Stromal cell of bone marrow (primary cell): ENCODE results near the gene TMEM107.
"Not testable (repeated sequence)": the region's sequence is repeated elsewhere in the genome, so short reads cannot be mapped to it uniquely, and the experiment has no call there.

Experiments
- DNase-seq: peaks from one replicate; pipeline ENCODE4 v3.0.0-alpha.2; 2012; ENCODE audit warnings: low read depth

The TMEM107 gene

DNA sequence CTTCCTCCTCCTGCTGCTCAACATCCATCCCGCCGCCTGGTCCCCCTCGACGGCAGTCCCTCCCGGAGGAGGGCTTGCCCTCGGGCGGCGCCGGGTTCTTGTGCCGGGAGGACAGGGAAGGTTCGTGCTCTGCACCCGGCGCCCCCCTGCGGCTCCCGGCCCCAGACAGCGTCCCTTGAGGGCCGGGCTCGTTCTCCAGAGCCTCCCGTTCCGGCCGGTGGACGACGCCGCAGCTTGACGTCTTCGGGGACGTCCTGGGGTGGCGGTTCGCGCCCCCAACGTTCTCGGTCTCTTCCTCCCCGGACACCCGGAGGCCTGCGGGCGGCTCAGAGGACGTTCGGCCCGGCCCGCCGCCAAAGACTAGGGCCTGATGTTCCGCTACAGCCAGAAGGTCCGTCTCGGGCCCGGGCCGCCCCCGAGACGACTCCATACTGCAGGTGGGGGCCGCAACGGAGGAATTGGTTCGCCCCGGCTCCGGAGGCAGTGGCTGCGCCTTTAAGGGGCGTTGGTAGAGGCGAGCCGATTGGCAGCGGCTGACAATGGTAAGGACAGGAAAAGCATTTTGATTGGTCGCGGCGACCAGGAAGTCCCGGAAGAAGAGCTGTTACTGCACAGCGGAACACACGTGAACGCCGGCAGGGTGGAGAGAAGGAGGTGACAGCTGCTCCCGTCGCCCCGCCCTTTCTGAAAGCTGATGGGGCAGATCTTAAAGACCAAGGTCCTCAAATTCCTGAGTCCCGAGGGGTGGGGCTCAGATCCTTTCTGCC, 13.7 kb upstream of the TMEM107 start, which contains the start of gene BORCS6:
TSS of gene BORCS6 (minus strand) at position 470 of the 767 bp plus-strand sequence. CDS start at position 430, 40 bp downstream.
- DNase-seq = peak; percentile 99

DNA sequence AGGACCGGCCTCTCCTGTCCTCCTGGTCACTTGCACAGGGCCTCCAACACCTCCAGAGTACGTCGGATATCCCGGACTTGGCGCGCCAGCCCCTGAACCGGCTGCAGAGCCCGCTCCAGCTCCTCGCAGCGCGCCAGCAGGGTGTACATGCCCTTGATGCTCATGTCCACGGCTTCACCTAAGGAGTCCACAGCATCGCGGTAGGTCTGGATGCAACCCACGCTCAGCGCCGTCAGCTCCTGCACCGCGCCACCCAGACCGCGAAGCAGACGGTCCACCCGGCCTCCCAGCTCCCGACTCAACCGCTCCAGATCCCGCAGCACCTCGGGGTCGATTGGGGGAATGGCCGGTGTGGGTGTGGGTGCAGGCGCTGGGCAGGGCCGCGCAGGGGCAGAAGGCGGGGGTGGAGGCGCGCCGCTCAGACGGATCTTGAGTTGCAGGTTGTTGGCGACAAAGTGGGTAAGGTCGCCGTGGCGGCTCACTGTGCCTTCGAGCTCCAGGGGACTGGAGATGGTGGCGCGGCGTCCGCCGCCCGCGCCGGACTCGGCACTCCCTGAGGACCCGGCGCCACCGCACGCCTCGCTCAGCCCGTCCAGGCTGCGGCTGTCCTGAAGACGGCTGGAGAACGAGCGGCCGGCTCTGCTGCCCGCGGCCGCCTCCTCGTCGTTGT, 13.0 kb upstream of the TMEM107 start:
- no peak for DNase-seq

DNA sequence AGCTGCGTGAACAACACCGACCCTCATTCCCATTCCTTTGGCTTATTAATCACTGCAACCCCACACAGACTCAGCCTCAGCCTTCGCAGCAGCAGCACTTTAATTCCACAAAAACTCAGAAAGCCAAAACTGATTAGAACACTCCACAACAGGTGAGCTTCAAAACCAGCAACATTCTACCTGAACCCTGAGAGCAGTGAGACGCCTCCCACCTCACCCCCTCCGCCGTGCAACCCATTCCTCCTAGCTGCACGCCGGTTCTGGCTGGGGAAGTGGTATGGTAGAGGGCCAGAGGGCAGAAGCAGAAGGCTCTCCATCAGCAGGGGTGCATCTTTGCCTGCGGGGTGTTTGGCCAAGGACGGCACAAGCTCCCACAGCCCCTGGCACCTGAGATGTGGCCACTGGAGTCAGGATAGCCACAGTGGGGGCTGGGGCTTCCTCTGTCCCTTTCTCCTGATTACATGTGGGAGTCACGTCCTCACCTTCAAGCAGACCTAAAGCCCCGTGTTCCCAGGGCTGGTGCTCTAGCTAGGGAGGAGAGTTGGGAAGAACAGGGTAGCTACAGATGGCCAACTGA, 12.2 kb upstream of the TMEM107 start:
- DNase-seq = no peak

DNA sequence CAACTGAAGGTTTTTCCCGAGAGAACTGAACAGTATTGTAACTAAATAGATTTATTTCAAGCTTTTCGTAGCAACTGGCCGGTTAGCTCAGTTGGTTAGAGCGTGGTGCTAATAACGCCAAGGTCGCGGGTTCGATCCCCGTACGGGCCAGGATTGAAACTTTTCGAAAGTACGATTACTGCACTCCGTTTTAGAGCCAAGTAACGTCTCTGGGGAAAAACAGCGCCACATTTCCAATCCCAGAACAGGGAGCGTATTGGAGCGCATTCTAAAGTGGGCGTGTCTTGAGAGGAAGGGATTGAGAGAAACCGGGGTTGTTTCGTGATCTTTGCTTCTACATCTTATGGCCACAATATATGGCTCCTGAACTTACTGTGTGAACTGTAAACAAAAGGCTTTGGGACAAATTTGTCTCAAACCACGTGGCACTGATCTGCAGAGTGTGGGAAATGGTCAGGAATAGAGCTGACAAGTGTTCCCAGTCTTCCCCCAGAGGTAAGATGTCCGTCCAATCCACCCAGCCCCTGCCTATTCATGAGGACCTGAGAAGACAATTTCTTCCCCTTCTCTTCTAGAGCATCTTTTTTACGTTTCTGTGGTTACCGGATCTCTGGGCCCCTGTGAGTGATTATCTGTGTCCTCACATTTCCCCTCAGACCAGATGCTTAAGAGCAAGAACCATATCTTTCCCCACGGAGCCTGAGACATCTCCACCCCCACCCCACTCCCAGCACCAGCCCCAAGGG, 11.5 kb upstream of the TMEM107 start:
- peak; percentile 98 for DNase-seq

DNA sequence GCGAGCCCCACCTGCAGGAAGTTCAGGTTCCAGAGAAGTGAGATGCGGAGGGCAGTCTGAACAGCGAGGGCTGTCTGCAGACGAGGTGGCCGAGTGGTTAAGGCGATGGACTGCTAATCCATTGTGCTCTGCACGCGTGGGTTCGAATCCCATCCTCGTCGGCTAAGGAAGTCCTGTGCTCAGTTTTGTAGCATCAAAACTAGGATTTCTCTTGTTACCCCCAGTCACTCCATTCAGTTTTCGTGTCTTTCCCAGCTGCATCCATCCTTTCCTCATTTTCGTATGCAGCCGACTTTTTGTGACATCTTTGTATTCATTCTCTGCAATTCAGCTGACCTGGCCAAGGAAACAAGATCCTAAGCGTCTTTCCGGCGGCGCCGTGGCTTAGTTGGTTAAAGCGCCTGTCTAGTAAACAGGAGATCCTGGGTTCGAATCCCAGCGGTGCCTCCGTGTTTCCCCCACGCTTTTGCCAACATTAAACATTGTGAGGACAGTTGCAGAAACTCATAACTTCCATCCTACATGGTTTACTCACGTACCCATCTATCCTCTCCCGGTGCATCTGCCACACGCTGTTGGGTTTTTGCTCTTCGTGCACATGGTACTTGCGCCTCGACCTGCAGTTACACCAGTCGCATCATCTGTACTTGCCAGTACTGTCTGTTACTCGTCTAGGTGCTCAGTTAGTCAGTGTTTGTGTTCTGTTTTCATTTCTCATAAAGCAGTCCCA, 10.8 kb upstream of the TMEM107 start:
- DNase-seq = peak; percentile 83

DNA sequence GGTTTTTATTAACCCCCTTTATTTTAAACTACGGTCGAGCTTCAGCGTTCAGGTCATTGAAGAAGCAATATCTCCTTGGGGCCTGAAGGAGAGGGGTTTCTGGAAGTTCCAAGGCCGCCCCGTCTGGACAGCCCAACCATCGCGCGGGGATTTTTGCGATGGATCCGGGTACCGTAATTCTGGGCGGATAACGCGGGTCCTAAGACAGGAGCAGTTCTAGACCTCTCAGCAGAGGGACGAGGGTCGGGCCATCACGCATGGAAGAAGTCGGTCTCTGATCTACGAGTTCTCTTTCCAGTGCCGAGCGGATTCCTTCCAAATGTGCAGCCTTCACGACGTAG, 10.2 kb upstream of the TMEM107 start:
- DNase-seq = no peak

DNA sequence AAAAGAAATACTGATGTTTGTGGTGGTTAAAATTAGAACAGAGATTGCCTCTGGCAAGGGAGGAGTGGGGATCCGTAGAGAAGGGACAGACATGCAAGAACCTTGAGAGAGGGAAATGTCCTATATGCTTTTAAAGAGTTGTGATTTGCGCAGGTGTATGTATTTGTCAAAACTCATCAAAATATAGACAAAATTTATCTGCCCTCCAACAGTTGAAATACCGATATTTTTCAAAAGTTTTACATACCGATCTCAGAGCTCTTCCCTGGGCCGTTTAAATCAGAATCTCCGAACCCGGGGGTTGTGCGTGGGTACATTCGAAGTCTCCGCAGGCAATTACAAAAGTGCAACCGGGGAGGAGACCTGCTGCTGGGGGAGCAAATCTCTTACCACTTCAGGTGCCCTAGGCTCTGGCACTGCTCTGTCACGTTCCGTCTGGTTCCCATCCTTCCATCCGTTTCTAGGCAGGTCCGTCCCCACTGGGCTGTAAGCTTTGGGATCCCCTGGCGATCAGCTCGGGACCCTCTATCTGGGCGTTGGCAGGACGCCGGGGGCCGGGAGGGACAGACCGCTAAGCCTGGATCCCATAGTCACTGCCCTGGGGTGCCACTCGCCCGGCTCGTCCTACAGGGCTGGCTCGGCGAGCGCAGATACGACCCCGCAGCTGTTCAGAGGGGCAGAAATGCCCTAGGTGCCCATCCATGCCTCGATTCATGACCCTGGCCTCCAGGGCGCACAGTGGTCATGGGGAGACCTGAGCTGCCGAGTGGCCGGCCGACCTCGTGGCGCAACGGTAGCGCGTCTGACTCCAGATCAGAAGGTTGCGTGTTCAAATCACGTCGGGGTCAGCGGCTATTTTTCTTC, 9.6 kb upstream of the TMEM107 start:
- DNase-seq = no peak

DNA sequence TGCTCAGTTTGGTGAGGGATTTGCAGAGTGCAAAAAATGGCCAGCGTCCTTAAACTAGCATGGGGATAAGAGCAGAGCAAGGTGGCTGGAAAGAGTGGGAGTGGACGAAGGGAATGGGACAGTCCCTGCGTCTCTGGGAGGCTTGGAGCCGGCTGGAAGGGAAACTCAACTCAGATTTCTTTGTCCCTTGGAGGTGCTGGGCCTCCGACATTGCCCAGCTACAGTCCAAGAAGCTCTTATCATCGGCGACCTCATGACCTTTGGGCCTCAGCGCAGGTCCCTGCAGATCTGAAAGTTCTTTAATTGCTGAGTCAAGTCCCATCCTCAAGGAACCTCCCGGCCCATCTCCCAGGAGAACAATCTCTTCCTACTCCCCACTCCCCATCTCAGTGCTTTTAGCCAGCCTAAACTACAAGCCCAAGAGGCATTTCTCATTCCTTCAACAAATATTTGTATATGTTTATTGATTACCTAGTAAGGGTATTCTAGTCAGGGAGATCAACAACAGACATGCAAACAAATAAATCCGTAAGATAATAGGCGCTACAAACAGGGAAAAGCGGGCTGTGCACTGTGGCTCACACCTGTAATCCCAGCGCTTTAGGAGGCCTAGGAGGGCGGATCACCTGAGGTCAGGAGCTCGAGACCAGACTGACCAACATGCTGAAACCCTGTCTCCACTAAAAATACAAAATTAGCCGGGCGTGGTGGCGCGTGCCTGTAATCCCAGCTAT, 985 bp upstream of the TMEM107 start:
- no peak for DNase-seq

DNA sequence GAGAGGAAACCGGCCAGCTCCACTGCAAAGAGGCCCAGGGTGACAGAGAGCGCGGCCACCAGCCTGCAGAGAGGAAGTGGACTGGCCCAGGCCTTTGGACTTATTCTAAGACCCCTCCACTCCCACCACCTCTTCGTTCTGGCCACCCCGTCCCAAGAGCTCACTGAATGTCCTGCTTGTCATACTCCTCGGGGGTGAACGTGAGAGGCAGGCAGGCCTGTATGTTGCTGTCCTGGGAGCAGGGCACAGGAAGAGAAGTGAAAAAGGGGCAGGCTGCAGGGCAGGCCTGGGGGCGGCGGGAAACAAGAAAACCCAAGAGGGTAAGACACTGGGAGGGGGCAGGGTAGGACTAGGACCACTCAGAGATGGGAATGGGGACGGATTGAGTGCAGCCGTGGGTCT, 384 bp downstream of the TMEM107 start:
- no peak for DNase-seq

DNA sequence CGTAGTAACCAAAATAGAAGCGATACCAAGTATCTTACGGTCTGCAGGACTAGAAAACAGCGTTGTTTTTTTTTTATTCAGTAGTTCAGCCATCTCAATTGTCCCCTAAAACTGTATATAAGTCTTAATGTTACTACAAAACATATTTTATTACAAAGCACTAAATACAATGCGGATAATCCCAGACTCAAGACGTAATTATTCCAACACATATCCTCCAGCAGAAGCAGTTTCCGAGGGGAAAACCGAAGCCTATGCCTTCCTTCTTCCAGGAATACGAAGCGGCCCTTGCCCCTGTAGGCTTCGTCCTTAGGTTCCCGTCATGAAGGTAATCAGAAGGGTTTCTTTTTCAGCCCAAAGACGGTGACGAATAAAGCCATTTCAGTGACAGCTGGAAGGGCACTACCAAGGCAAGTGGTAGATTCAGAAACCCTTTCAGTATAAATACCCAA, 2.3 kb downstream of the TMEM107 start:
- DNase-seq = no peak

DNA sequence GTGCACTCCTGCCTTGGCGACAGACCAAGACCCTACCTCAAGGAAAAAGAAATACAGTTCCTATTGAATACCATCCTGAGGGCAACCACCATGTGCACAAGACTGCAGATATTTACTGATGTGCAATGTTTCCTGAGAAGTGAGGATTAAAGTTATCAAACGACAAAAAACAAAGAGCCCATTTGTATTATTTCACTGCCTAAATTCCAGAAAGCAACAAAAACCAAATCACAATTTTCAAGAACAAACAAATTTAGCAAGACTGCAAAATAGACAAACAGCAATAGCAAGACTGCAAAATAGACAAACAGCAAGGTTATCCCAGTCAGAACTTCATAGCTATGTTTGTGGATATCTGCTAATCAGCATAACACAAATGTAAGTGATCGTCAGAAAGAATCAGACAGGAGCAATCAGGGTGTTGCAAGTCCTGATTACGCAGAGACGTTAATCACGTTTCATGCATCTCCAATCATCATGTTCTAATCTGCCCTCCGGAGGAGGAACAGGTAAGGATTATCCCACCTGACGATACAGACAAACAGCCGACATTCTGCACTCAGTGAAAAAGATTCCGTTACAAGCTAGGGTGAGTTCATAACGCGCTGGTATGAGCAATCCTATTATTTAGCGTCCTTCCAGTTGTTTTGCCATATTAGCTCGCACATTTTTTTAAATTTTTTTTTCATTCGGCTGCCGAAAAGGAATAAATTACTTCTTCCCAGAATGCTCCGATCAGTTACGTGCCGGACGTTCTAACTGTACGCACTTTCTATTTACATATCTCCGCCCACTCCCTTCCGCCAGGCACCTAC, 2.9 kb downstream of the TMEM107 start:
- DNase-seq = peak; percentile 87

DNA sequence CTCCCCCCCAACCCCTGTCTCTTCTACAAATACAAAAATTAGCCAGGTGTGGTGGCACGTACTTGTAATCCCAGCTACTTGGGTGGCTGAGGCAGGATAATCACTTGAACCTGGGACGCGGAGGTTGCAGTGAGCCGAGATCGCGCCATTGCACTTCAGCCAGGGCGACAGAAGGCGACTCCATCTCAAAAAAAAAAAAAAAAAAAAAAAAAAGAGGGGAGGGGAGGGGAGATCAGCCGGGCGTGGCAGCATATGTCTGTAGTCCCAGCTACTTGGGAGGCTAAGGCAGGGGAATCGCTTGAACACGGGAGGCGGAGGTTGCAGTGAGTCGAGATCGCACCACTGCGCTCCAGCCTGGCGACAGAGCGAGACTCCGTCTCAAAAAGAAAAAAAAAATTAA, 6.0 kb downstream of the TMEM107 start:
- not testable (repeated sequence) for DNase-seq

DNA sequence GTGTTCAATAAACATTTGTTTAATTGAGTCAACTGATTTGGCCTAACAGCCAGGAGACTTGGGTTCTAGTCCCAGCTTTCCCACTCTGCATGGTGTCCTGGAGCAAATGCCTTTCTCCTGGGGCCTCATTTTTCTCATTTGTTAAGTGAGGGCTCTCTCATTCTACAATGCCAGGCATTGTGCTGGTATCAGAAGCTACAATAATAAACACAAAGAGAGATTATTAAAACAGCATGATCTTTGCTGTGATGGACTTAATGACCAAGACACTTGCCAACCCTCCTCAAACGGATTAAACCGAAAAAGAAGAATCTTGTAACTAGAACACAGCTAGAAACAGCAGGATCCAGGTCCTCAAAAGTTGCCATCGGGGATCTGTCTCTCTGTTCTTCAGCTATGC, 8.7 kb downstream of the TMEM107 start:
- DNase-seq = no peak

DNA sequence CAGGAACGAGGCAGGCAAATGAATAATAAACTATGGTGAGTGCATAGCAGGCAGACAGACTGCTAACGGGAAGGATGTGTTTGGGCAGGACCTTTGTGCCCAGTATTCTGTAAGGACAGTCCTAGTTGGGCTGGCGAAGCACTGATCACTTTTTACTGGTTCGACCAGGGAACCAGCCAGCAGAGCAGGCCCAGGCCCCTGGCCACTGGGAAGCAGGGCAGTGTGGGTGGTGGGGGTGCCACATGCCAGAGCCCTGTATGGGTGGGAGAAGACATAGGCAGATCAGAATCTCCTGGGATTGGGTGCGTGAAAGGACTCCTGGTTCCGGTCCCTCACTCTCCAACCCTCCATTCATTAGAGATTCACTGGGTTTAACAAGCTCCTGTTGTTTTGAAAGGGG, 9.4 kb downstream of the TMEM107 start:
- no peak for DNase-seq

DNA sequence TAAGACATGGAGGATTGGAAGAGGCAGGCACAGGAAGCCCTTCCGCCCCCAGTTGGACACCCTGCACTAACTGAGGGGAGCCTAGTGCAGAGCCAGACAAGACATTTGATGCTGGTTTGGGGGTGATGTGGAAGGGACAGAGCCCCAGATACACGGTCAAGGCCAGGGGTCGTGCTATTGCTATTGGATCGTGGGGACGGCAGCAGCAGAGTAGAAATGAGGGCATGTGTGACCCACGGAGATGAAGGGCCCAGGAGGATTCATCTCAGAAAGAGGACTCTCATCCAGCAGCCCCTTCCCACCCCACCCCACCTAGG, 11.4 kb downstream of the TMEM107 start:
- no peak for DNase-seq

DNA sequence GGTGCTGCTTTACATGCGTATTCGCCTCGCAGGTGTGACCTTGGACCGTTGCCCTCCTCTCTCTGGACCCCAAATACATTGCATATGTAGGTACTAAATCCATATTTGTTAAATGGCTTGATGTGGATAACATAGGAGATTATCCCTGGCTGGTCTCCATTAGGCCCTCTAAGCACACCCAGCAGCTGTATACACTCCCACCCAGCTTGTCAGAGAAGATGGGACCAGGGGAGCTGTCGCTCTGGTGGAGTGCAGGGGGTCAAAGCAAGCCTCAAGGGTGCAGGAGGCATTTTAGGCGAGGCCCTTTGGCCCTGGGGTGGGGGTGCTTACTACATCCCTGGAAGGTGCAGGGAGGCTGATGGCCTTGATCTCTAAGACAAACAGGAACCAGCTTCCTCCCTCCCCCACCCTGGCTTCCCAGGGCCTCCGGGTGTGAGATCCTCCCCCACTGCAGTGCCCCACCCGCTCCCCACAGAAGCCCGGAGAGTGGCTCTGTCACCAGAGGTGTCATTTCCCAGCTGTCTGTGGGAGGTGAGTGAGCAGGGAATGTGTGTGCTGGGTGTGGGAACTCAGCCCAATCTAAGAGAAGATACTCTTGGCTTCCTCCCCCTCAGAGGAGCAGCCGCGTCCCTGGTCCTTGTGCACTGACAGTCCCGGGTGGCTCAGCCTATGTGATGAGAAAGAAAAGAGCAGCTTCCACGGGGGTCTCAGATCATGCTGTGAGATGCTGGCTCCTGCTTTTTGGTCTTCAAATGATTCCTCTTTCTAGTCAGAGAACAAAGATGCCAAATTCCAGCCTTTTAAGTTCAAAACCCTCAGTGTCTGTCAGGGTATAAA, 12.0 kb downstream of the TMEM107 start:
- no peak for DNase-seq

DNA sequence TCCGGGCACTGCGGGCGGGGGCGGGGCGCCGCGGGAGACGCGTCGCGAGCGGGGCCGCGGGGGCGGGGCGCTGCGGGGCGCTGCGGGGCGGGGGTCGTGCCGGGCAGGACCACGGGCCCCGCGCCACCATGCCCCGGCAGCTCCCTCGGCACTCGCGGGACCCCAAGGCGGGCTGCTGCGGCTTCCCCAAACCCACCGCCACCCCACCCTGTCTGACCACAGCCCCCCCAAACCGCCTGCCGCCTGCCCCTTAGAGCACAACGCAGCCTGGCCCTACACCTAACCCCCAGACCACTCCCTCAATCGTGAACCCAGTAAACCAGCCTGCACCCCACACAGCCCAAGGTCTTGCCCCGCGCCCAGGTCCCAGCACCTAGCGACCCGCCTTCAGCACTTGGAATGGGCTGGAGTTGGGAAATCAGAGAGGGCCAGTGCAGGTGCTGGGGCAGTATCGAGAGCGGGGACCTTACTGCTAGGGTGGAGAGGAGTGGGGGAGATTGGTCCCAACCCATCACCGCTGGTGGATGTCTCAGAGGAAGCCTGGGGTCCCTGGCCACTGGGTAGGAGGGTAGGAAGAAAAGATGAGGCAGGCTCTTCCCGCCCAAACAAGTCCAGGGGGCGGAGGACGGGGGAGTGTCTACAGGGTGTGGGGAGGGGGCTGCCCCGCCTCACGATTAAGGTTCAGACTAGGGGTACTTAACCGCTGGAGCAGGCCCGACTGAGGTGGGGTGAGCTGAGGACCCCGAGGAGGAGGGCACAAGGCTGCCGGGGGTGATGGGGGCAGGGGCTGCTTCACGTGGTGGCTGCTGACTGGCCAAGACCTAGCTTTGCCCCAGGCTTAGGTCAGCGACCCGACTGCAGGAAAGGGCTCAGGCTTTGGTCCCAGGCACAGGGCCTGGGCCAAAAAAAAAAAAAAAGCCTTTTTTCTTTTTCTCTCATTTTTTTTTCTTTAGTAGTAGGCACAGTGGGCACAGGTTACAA, 12.9 kb downstream of the TMEM107 start:
- no peak for DNase-seq
